Uterus (tissue), 2 donors: ENCODE results near the gene NKAIN2.

Experiments
- CTCF ChIP-seq, 4 experiments: fragments of 200-600 bp in 2 of 4; fragments of 450-650 bp in 2 of 4; sonication (generic) in 2 of 4; IDR thresholded peaks; one replicate each; pipeline ENCODE4 v1.5.1; 2016 to 2019; ENCODE audit warnings: antibody characterized with exemption in 4 of 4, mild to moderate bottlenecking in 2 of 4, moderate library complexity in 1 of 4
- POLR2A ChIP-seq, 2 donors: fragments of 450-650 bp; IDR thresholded peaks; one replicate each; pipeline ENCODE4 v1.6.1; 2016; ENCODE audit warnings: antibody characterized with exemption in 2 of 2, mild to moderate bottlenecking in 1 of 2, moderate library complexity in 1 of 2

DNA sequence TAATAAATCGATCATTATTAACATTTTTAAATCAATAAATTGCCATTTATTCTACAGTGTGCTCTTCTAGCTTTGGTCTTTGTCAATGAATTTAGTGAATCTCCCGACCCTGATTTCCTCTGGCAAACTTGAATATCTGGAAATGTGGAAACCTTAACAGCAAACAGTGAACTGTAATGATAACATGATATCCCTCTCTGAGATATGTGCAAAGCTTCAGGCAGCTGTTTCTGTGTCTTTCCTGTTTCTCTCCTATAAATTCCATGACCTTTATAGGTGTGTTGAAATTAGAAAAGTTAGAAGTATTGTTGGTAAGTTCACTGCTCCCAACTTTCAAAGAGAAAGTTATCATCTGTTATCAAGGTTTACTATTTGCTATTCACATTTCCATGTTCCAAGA lies 939.8 kb downstream of the NKAIN2 start:
- TF ChIP-seq CTCF (IDR thresholded peaks at IDR 0.05) (no peak), POLR2A (IDR thresholded peaks at IDR 0.05) (no peak)
